Liver (tissue), 3 donors: ENCODE measurements around the gene BGLAP.

Experiments used
- CTCF ChIP-seq: fragments of 150-350 bp; IDR thresholded peaks from 2 replicates; pipeline ENCODE4 v1.5.1; 2017; ENCODE audit warnings: improper control_type of control experiment, low read depth, low read length; ENCODE audit not compliant: missing input control
- GABPA ChIP-seq, 2 donors: IDR thresholded peaks in 1 of 2; conservative IDR thresholded peaks in 1 of 2; 2 replicates each; pipeline ENCODE4 v1.6.1; 2016; ENCODE audit warnings: antibody characterized with exemption in 2 of 2, mild to moderate bottlenecking in 1 of 2, moderate library complexity in 1 of 2
- JUND ChIP-seq, 2 donors: IDR thresholded peaks; 2 replicates each; pipeline ENCODE4 v1.6.1; 2016; ENCODE audit warnings: antibody characterized with exemption in 2 of 2
- MAX ChIP-seq: IDR thresholded peaks from 2 replicates; pipeline ENCODE4 v1.6.1; 2016; ENCODE audit warnings: antibody characterized with exemption
- RAD21 ChIP-seq, 2 donors: IDR thresholded peaks; 2 replicates each; pipeline ENCODE4 v1.6.1; 2016; ENCODE audit warnings: antibody characterized with exemption in 2 of 2, mild to moderate bottlenecking in 2 of 2
- REST ChIP-seq: IDR thresholded peaks from 2 replicates; pipeline ENCODE4 v1.6.1; 2016; ENCODE audit warnings: antibody characterized with exemption, mild to moderate bottlenecking
- donor health status: healthy.
- donor health status: healthy.

- TF ChIP-seq CTCF = no peak
- no peak for TF ChIP-seq REST
- no peak for TF ChIP-seq GABPA (IDR thresholded peaks at IDR 0.05 in 1 of 2, conservative IDR thresholded peaks at IDR 0.05 in 1 of 2)
- no peak for TF ChIP-seq JUND (IDR thresholded peaks at IDR 0.05)
- no peak for TF ChIP-seq MAX
- TF ChIP-seq RAD21 (IDR thresholded peaks at IDR 0.05) = no peak
Observed at GRCh38 chr1:156244126-156244525, 2.1 kb downstream of the BGLAP start.
